Endodermal cell (in vitro differentiated cells): ENCODE data around the gene IL11. TPM values are rescaled to one million over a fixed set of nuclear protein-coding genes. Genes with fewer than 3 reads are reported as not detected.

Source experiments
- DNase-seq: peaks from one replicate; pipeline ENCODE4 v3.0.0-alpha.2; 2017
- H3K27ac ChIP-seq: 2 replicates; pipeline ENCODE4 v1.5.1; 2013; ENCODE audit warnings: mild to moderate bottlenecking, low read depth, low read length, moderate library complexity
- H3K27me3 ChIP-seq: 2 replicates; pipeline ENCODE4 v1.6.1; 2013; ENCODE audit warnings: mild to moderate bottlenecking, low read length, moderate library complexity; ENCODE audit not compliant: insufficient read depth, control insufficient read depth, poor library complexity, severe bottlenecking
- H3K36me3 ChIP-seq: 2 replicates; pipeline ENCODE4 v1.7.0; 2013; ENCODE audit warnings: mild to moderate bottlenecking, low read length, moderate library complexity; ENCODE audit not compliant: control insufficient read depth, insufficient read depth
- H3K4me1 ChIP-seq: one replicate; pipeline ENCODE4 v1.7.0; 2013; ENCODE audit warnings: low read length; ENCODE audit not compliant: control insufficient read depth, insufficient read depth
- H3K4me3 ChIP-seq: 2 replicates; pipeline ENCODE4 v1.5.1; 2013; ENCODE audit warnings: mild to moderate bottlenecking, low read length, moderate library complexity
- H3K9ac ChIP-seq: 2 replicates; pipeline ENCODE4 v1.6.1; 2013; ENCODE audit warnings: mild to moderate bottlenecking, low read length, moderate library complexity; ENCODE audit not compliant: poor library complexity, severe bottlenecking; ENCODE audit errors: extremely low read depth
- H3K9me3 ChIP-seq: 2 replicates; pipeline ENCODE4 v1.6.1; 2013; ENCODE audit warnings: mild to moderate bottlenecking, low read length, moderate library complexity; ENCODE audit not compliant: control insufficient read depth
- H3K27ac Mint-ChIP-seq: 2 replicates; pipeline ENCODE4 v1.8.0; 2020; ENCODE audit warnings: mixed read lengths
- H3K27me3 Mint-ChIP-seq: 2 replicates; pipeline ENCODE4 v1.8.0; 2021; ENCODE audit warnings: mild to moderate bottlenecking, mixed read lengths; ENCODE audit not compliant: insufficient read depth
- H3K36me3 Mint-ChIP-seq: 2 replicates; pipeline ENCODE4 v1.8.0; 2020; ENCODE audit warnings: low read depth, mixed read lengths
- H3K4me1 Mint-ChIP-seq: 2 replicates; pipeline ENCODE4 v1.8.0; 2020; ENCODE audit warnings: mixed read lengths
- H3K4me3 Mint-ChIP-seq: 2 replicates; pipeline ENCODE4 v1.8.0; 2020; ENCODE audit warnings: mild to moderate bottlenecking, moderate library complexity, mixed read lengths
- H3K9me3 Mint-ChIP-seq: 2 replicates; pipeline ENCODE4 v1.8.0; 2020; ENCODE audit warnings: mild to moderate bottlenecking, mixed read lengths
- CTCF ChIP-seq: fragments of 200-600 bp; sonication (generic); conservative IDR thresholded peaks from 2 replicates; pipeline ENCODE4 v1.5.0; 2021; ENCODE audit warnings: antibody characterized with exemption, mild to moderate bottlenecking
- WGBS, 2 experiments: methylation state at CpG; one replicate each; pipeline versions ENCODE4 v1.1.5 to v1.1.7; 2013; ENCODE audit warnings: missing lambda C conversion rate in 2 of 2, mixed read lengths in 1 of 2; ENCODE audit not compliant: insufficient coverage in 1 of 2, insufficient read length in 1 of 2; 5-methylcytosine and 5-hydroxymethylcytosine counted together
- total RNA-seq, 2 donors: library from RNA; stranded (reverse); fragmentation: NEBNext Ultra II Directional in 1 of 2; extraction: Animal tissue kit (Norgen Biotek cat#: 25700) in 1 of 2; gene quantifications; 2 replicates in 1 of 2; 3 replicates in 1 of 2; pipeline ENCODE4 v1.2.1, GENCODE V29; 2021

IL11 gene
- total RNA-seq, 2 donors from 2014 or later = 0.91 to 1.7 TPM

- H3K4me1 Mint-ChIP-seq = peaks cover 24% of the 10 kb centered on the region
- peak overlapping the region; percentile 17 for H3K27ac Mint-ChIP-seq
- no peaks in the 10 kb centered on the region for H3K36me3 Mint-ChIP-seq
- Histone ChIP-seq H3K27me3 (no peaks in the 10 kb centered on the region), H3K27ac (no peak overlapping the region), H3K4me3 (no peak overlapping the region), H3K36me3 (no peaks in the 10 kb centered on the region), H3K9ac (no peak overlapping the region), H3K4me1 (peaks cover 8% of the 10 kb centered on the region), H3K9me3 (no peaks in the 10 kb centered on the region)
- H3K4me3 Mint-ChIP-seq = no peak overlapping the region
- H3K27me3 Mint-ChIP-seq = no peaks in the 10 kb centered on the region
- WGBS, 2 experiments = 92 to 100% methylated on average over 4 to 8 of the region's 8 CpGs
- no peak for DNase-seq
- no peaks in the 10 kb centered on the region for H3K9me3 Mint-ChIP-seq
- no peak for TF ChIP-seq CTCF
Measured at GRCh38 chr19:55320844-55321419, 49.3 kb downstream of the IL11 start.

GRCh38 chr19:55319785-55320184 is 50.5 kb downstream of the IL11 start:
- no peaks in the 10 kb centered on the region for H3K36me3 Mint-ChIP-seq
- Histone ChIP-seq H3K4me1 (peaks cover 8% of the 10 kb centered on the region), H3K27ac (no peak overlapping the region), H3K9me3 (no peaks in the 10 kb centered on the region), H3K9ac (no peak overlapping the region), H3K36me3 (no peaks in the 10 kb centered on the region), H3K4me3 (no peak overlapping the region), H3K27me3 (no peaks in the 10 kb centered on the region)
- TF ChIP-seq CTCF = no peak
- H3K9me3 Mint-ChIP-seq = no peaks in the 10 kb centered on the region
- H3K4me1 Mint-ChIP-seq = peaks cover 24% of the 10 kb centered on the region
- DNase-seq = peak; percentile 95
- 20% methylated on average over 15 to 21 of the region's 21 CpGs for WGBS, 2 experiments
- no peaks in the 10 kb centered on the region for H3K27me3 Mint-ChIP-seq
- peak overlapping the region; percentile 55 for H3K4me3 Mint-ChIP-seq
- peak overlapping the region; percentile 83 for H3K27ac Mint-ChIP-seq

GRCh38 chr19:55316646-55317045 is 53.6 kb downstream of the IL11 start:
- H3K9me3 Mint-ChIP-seq = no peaks in the 10 kb centered on the region
- H3K9ac ChIP-seq = no peak overlapping the region
- no peak overlapping the region for H3K4me3 Mint-ChIP-seq
- H3K27me3 Mint-ChIP-seq = no peaks in the 10 kb centered on the region
- no peak overlapping the region for H3K27ac ChIP-seq
- H3K27ac Mint-ChIP-seq = no peak overlapping the region
- peaks cover 6% of the 10 kb centered on the region for H3K36me3 Mint-ChIP-seq
- H3K4me1 Mint-ChIP-seq = peaks cover 11% of the 10 kb centered on the region
- no peak for TF ChIP-seq CTCF
- no peak overlapping the region for H3K4me3 ChIP-seq
- no peaks in the 10 kb centered on the region for H3K9me3 ChIP-seq
- 86 to 89% methylated on average over 8 of the region's 8 CpGs for WGBS, 2 experiments
- H3K4me1 ChIP-seq = peaks cover 3% of the 10 kb centered on the region
- H3K27me3 ChIP-seq = no peaks in the 10 kb centered on the region
- H3K36me3 ChIP-seq = no peaks in the 10 kb centered on the region
- no peak for DNase-seq
